Neural cell (in vitro differentiated cells): ENCODE results near the gene LIPC. TPM values are rescaled to one million over a fixed set of nuclear protein-coding genes. Genes with fewer than 3 reads are reported as not detected.

Experiments used
- H2AFZ ChIP-seq: fragments of 200-600, 300-800 bp; sonication (generic), shearing (Covaris generic); 2 replicates; pipeline ENCODE4 v1.6.0; 2014; ENCODE audit warnings: low read depth, mild to moderate bottlenecking, antibody characterized with exemption, low read length, moderate library complexity
- H3F3A ChIP-seq: fragments of 200-600 bp; shearing (Covaris generic); 2 replicates; pipeline ENCODE4 v1.6.1; 2016; ENCODE audit warnings: mild to moderate bottlenecking, moderate library complexity, mixed read lengths, antibody characterized with exemption, low read length; ENCODE audit not compliant: insufficient read depth, poor library complexity, severe bottlenecking
- H3K27ac ChIP-seq: fragments of 200-600, 300-800 bp; sonication (generic), shearing (Covaris generic); 2 replicates; pipeline ENCODE4 v1.5.1; 2014; ENCODE audit warnings: mild to moderate bottlenecking, low read length, moderate library complexity
- H3K27me3 ChIP-seq: fragments of 300-800, 200-600 bp; sonication (generic), shearing (Covaris generic); 2 replicates; pipeline ENCODE4 v1.6.0; 2014; ENCODE audit warnings: mild to moderate bottlenecking, low read depth, low read length, moderate library complexity; ENCODE audit not compliant: insufficient read depth
- H3K36me3 ChIP-seq: fragments of 300-800, 200-600 bp; sonication (generic), shearing (Covaris generic); 2 replicates; pipeline ENCODE4 v1.5.1; 2014; ENCODE audit warnings: mild to moderate bottlenecking, antibody characterized with exemption, low read length, moderate library complexity; ENCODE audit not compliant: insufficient read depth
- H3K4me2 ChIP-seq: fragments of 300-800, 200-600 bp; sonication (generic), shearing (Covaris generic); 2 replicates; pipeline ENCODE4 v1.6.0; 2014; ENCODE audit warnings: mild to moderate bottlenecking, low read length
- H3K4me3 ChIP-seq: fragments of 300-800, 200-600 bp; sonication (generic), shearing (Covaris generic); 2 replicates; pipeline ENCODE4 v1.5.1; 2014; ENCODE audit warnings: mild to moderate bottlenecking, low read length, moderate library complexity
- H3K79me2 ChIP-seq: fragments of 200-600 bp; shearing (Covaris generic); replicated peaks from 2 replicates; pipeline ENCODE4 v1.6.0; 2014; ENCODE audit warnings: mild to moderate bottlenecking, low read length, moderate library complexity; ENCODE audit not compliant: insufficient read depth
- H3K9ac ChIP-seq: fragments of 300-800, 200-600 bp; sonication (generic), shearing (Covaris generic); 2 replicates; pipeline ENCODE4 v1.6.1; 2016; ENCODE audit warnings: mild to moderate bottlenecking, low read length, mixed read lengths
- H3K9me2 ChIP-seq: fragments of 200-600 bp; shearing (Covaris generic); 2 replicates; pipeline ENCODE4 v1.6.1; 2016; ENCODE audit warnings: mild to moderate bottlenecking, low read length, mixed read lengths; ENCODE audit not compliant: insufficient read depth
- H3K9me3 ChIP-seq: fragments of 200-600, 300-800 bp; sonication (generic), shearing (Covaris generic); 2 replicates; pipeline ENCODE4 v1.6.1; 2016; ENCODE audit warnings: mild to moderate bottlenecking, mixed run types, low read length, moderate library complexity, mixed read lengths
- H4K20me1 ChIP-seq: fragments of 200-600 bp; shearing (Covaris generic); 2 replicates; pipeline ENCODE4 v1.6.1; 2016; ENCODE audit warnings: mild to moderate bottlenecking, mixed run types; ENCODE audit not compliant: insufficient read depth
- CTCF ChIP-seq: fragments of 450-650 bp; IDR thresholded peaks from 2 replicates; pipeline ENCODE4 v1.5.1; 2014; ENCODE audit warnings: antibody characterized with exemption, mild to moderate bottlenecking, moderate library complexity; ENCODE audit not compliant: poor library complexity, severe bottlenecking
- EP300 ChIP-seq: fragments of 450-650 bp; conservative IDR thresholded peaks from 2 replicates; pipeline ENCODE4 v1.6.1; 2014; ENCODE audit warnings: antibody characterized with exemption, mild to moderate bottlenecking, moderate library complexity; ENCODE audit not compliant: poor library complexity, severe bottlenecking
- EZH2 ChIP-seq: fragments of 200-600, 300-800 bp; shearing (Covaris generic), sonication (generic); IDR thresholded peaks from 2 replicates; pipeline ENCODE4 v1.6.1; 2014; ENCODE audit warnings: antibody characterized with exemption, low read length, borderline replicate concordance, mild to moderate bottlenecking; ENCODE audit not compliant: insufficient read depth, poor library complexity, severe bottlenecking
- MXI1 ChIP-seq: fragments of 450-650 bp; conservative IDR thresholded peaks from 2 replicates; pipeline ENCODE4 v1.6.1; 2014; ENCODE audit warnings: antibody characterized with exemption, mild to moderate bottlenecking; ENCODE audit not compliant: poor library complexity, severe bottlenecking
- POLR2AphosphoS5 ChIP-seq: IDR thresholded peaks from 2 replicates; pipeline ENCODE4 v1.6.1; 2012
- RAD21 ChIP-seq: fragments of 450-650 bp; conservative IDR thresholded peaks from 2 replicates; pipeline ENCODE4 v1.6.1; 2014; ENCODE audit warnings: antibody characterized with exemption, mild to moderate bottlenecking, moderate library complexity
- REST ChIP-seq: IDR thresholded peaks from 2 replicates; pipeline ENCODE4 v1.6.1; 2012; ENCODE audit warnings: borderline replicate concordance
- SMC3 ChIP-seq: fragments of 450-650 bp; conservative IDR thresholded peaks from 2 replicates; pipeline ENCODE4 v1.6.1; 2014; ENCODE audit warnings: antibody characterized with exemption, mild to moderate bottlenecking, moderate library complexity; ENCODE audit not compliant: poor library complexity
- TAF1 ChIP-seq: IDR thresholded peaks from 2 replicates; pipeline ENCODE4 v1.6.1; 2012; ENCODE audit warnings: low read depth
- polyA plus RNA-seq: library from polyadenylated mRNA; depleted of rRNA; stranded (reverse); fragments of >200 nt; gene quantifications from 2 replicates; pipeline ENCODE4 v1.2.3, GENCODE V29; 2014

The LIPC gene
- polyA plus RNA-seq, 1 donor from 2014 or later, result not detected

GRCh38 chr15:58498821-58499580 is 67.2 kb downstream of the LIPC start:
- no peaks in the 10 kb centered on the region for H3K27me3 ChIP-seq
- H4K20me1 ChIP-seq, result no peaks in the 10 kb centered on the region
- no peak overlapping the region for H3K27ac ChIP-seq
- TF ChIP-seq MXI1 (no peak), EP300 (no peak), POLR2AphosphoS5 (no peak), SMC3 (no peak), REST (no peak), EZH2 (no peak), CTCF (no peak), RAD21 (no peak), TAF1 (no peak)
- H3K9ac ChIP-seq, result no peak overlapping the region
- no peak overlapping the region for H3K4me3 ChIP-seq
- no peaks in the 10 kb centered on the region for H3K79me2 ChIP-seq
- H3K36me3 ChIP-seq, result no peaks in the 10 kb centered on the region
- no peaks in the 10 kb centered on the region for H3F3A ChIP-seq
- H3K9me2 ChIP-seq, result no peaks in the 10 kb centered on the region
- no peak overlapping the region for H2AFZ ChIP-seq
- no peaks in the 10 kb centered on the region for H3K9me3 ChIP-seq
- no peak overlapping the region for H3K4me2 ChIP-seq

GRCh38 chr15:58501006-58501405 is 69.2 kb downstream of the LIPC start:
- H3K79me2 ChIP-seq, result no peaks in the 10 kb centered on the region
- H3K27me3 ChIP-seq, result no peaks in the 10 kb centered on the region
- H3K9me3 ChIP-seq, result no peaks in the 10 kb centered on the region
- H3K4me2 ChIP-seq, result no peak overlapping the region
- no peaks in the 10 kb centered on the region for H3K36me3 ChIP-seq
- H3K27ac ChIP-seq, result no peak overlapping the region
- H4K20me1 ChIP-seq, result no peaks in the 10 kb centered on the region
- no peak overlapping the region for H3K9ac ChIP-seq
- H2AFZ ChIP-seq, result no peak overlapping the region
- TF ChIP-seq REST, result no peak
- no peak for TF ChIP-seq EP300
- no peak for TF ChIP-seq POLR2AphosphoS5
- TF ChIP-seq RAD21, result no peak
- TF ChIP-seq SMC3, result no peak
- TF ChIP-seq TAF1, result no peak
- TF ChIP-seq EZH2, result no peak
- TF ChIP-seq MXI1, result no peak
- no peak for TF ChIP-seq CTCF
- no peaks in the 10 kb centered on the region for H3K9me2 ChIP-seq
- H3F3A ChIP-seq, result no peaks in the 10 kb centered on the region
- H3K4me3 ChIP-seq, result no peak overlapping the region
